ENCODE results near the gene AEBP1.

The AEBP1 gene

GRCh38 chr7:44103923-44104859 lies at the start of gene AEBP1:
Gene AEBP1, plus strand, starts transcription at chr7:44104345. Its CDS starts 321 bp downstream, at chr7:44104666.
- no peak within 1 kb of the TSS for H3K4me3 ChIP-seq (ENCODE audit: low read depth, low read length)
- no peak for DNase-seq (ENCODE audit: low read depth)
- TF ChIP-seq MYC (IDR thresholded peaks at IDR 0.05; ENCODE audit: low read depth, low read length) = no peak
- TF ChIP-seq POLR2A (IDR thresholded peaks at IDR 0.05; ENCODE audit: extremely low read depth, insufficient read length) = no peak
- TF ChIP-seq MAX (IDR thresholded peaks at IDR 0.05; ENCODE audit: low read depth, low read length) = no peak
- TF ChIP-seq CTCF (IDR thresholded peaks at IDR 0.05; ENCODE audit: low read depth, low read length) = no peak

GRCh38 chr7:44056681-44057080 lies 47.5 kb upstream of the AEBP1 start:
- no peak overlapping the region for H3K4me3 ChIP-seq (ENCODE audit: low read depth, low read length)
- no peak for DNase-seq (ENCODE audit: low read depth)
- TF ChIP-seq CTCF (IDR thresholded peaks at IDR 0.05; ENCODE audit: low read depth, low read length) (no peak), MAX (IDR thresholded peaks at IDR 0.05; ENCODE audit: low read depth, low read length) (no peak), POLR2A (IDR thresholded peaks at IDR 0.05; ENCODE audit: extremely low read depth, insufficient read length) (no peak), MYC (IDR thresholded peaks at IDR 0.05; ENCODE audit: low read depth, low read length) (no peak)

GRCh38 chr7:44057181-44057848 lies 46.8 kb upstream of the AEBP1 start:
- no peak for TF ChIP-seq MAX (IDR thresholded peaks at IDR 0.05; ENCODE audit: low read depth, low read length)
- H3K4me3 ChIP-seq (ENCODE audit: low read depth, low read length) = no peak overlapping the region
- DNase-seq (ENCODE audit: low read depth) = no peak

- no peak for DNase-seq (ENCODE audit: low read depth)
- H3K4me3 ChIP-seq (ENCODE audit: low read depth, low read length) = no peak overlapping the region
- TF ChIP-seq CTCF (IDR thresholded peaks at IDR 0.05; ENCODE audit: low read depth, low read length) (no peak), MAX (IDR thresholded peaks at IDR 0.05; ENCODE audit: low read depth, low read length) (no peak), MYC (IDR thresholded peaks at IDR 0.05; ENCODE audit: low read depth, low read length) (no peak), POLR2A (IDR thresholded peaks at IDR 0.05; ENCODE audit: extremely low read depth, insufficient read length) (no peak)
Observed at GRCh38 chr7:44057849-44058758, 46.0 kb upstream of the AEBP1 start.

GRCh38 chr7:44058759-44059218 lies 45.4 kb upstream of the AEBP1 start:
- TF ChIP-seq MYC (IDR thresholded peaks at IDR 0.05; ENCODE audit: low read depth, low read length) = no peak
- TF ChIP-seq MAX (IDR thresholded peaks at IDR 0.05; ENCODE audit: low read depth, low read length) = no peak
- no peak for TF ChIP-seq CTCF (IDR thresholded peaks at IDR 0.05; ENCODE audit: low read depth, low read length)
- TF ChIP-seq POLR2A (IDR thresholded peaks at IDR 0.05; ENCODE audit: extremely low read depth, insufficient read length) = no peak
- no peak overlapping the region for H3K4me3 ChIP-seq (ENCODE audit: low read depth, low read length)
- DNase-seq (ENCODE audit: low read depth) = no peak
